Osteocyte (in vitro differentiated cells): ENCODE results near the gene CNNM1. TPM values are rescaled to one million over a fixed set of nuclear protein-coding genes. Genes with fewer than 3 reads are reported as not detected.

Experiments used
- DNase-seq: peaks from one replicate; pipeline ENCODE4 v3.0.0; 2021; ENCODE audit warnings: mixed read lengths; ENCODE audit not compliant: unreplicated experiment; ENCODE audit errors: extremely low spot score
- H3K27ac Mint-ChIP-seq: one replicate; pipeline ENCODE4 v1.8.0; 2021; ENCODE audit warnings: mild to moderate bottlenecking, mixed read lengths; ENCODE audit not compliant: unreplicated experiment
- H3K27me3 Mint-ChIP-seq: one replicate; pipeline ENCODE4 v1.8.0; 2021; ENCODE audit warnings: mixed read lengths; ENCODE audit not compliant: unreplicated experiment
- H3K36me3 Mint-ChIP-seq: one replicate; pipeline ENCODE4 v1.8.0; 2021; ENCODE audit warnings: mixed read lengths; ENCODE audit not compliant: unreplicated experiment
- H3K4me1 Mint-ChIP-seq: one replicate; pipeline ENCODE4 v1.8.0; 2021; ENCODE audit warnings: mixed read lengths; ENCODE audit not compliant: unreplicated experiment
- H3K4me3 Mint-ChIP-seq: one replicate; pipeline ENCODE4 v1.8.0; 2021; ENCODE audit warnings: mild to moderate bottlenecking, moderate library complexity, mixed read lengths; ENCODE audit not compliant: unreplicated experiment
- H3K9me3 Mint-ChIP-seq: one replicate; pipeline ENCODE4 v1.8.0; 2021; ENCODE audit warnings: mixed read lengths; ENCODE audit not compliant: unreplicated experiment
- total RNA-seq: library from RNA; stranded (reverse); gene quantifications from 2 replicates; pipeline ENCODE4 v1.2.1, GENCODE V29; 2021
- TF ChIP-seq, protein P1 (sequence below): fragments of 200-600 bp; sonication (generic); IDR thresholded peaks from 2 replicates; pipeline ENCODE4 v1.5.0; 2021; ENCODE audit warnings: antibody characterized with exemption, mild to moderate bottlenecking, moderate library complexity

Gene CNNM1
- total RNA-seq, 1 donor from 2014 or later, result 0.24 TPM

DNA sequence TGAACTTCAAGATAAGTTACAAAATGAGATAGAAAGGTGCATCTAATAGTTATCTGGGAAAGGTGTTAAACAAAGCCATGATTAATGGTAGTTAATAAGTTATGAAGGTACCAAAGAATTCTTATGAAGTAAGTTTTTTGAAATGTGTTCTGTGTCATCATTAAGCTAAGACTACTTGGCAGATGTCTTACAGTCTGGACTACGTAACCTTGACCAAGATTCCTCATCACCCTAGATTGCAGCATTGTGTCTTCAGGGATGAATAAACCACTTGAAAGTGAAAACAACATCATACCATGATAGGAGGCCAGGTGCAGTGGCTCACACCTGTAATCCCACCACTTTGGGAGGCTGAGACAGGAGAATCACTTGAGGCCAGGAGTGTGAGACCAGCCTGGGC is 53.0 kb downstream of the CNNM1 start:
- Mint-ChIP-seq H3K27me3 (peaks cover 16% of the 10 kb centered on the region), H3K27ac (no peak overlapping the region), H3K4me1 (peaks cover 3% of the 10 kb centered on the region), H3K9me3 (no peaks in the 10 kb centered on the region), H3K4me3 (no peak overlapping the region), H3K36me3 (no peaks in the 10 kb centered on the region)
- TF ChIP-seq, protein P1, sequence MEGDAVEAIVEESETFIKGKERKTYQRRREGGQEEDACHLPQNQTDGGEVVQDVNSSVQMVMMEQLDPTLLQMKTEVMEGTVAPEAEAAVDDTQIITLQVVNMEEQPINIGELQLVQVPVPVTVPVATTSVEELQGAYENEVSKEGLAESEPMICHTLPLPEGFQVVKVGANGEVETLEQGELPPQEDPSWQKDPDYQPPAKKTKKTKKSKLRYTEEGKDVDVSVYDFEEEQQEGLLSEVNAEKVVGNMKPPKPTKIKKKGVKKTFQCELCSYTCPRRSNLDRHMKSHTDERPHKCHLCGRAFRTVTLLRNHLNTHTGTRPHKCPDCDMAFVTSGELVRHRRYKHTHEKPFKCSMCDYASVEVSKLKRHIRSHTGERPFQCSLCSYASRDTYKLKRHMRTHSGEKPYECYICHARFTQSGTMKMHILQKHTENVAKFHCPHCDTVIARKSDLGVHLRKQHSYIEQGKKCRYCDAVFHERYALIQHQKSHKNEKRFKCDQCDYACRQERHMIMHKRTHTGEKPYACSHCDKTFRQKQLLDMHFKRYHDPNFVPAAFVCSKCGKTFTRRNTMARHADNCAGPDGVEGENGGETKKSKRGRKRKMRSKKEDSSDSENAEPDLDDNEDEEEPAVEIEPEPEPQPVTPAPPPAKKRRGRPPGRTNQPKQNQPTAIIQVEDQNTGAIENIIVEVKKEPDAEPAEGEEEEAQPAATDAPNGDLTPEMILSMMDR, result no peak
- no peak for DNase-seq

DNA sequence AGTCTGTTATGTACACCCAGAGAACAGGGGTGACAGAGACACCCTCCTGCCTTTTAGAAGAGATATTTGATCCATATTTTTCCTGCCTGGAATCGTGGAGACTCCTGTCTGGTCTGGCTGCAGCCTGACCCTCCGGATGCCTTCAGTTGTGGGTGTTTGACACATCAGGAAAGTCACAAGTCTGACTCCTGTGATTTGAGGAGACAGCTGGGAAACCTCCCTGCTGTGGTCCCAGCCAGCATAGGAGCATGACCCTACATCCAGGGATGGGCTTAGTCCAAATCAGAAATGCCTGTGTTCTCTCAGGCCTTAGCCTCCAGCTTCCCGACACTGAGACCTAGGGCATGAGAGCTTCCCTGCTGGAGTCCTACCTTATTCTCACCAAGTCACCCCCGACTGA is 57.9 kb downstream of the CNNM1 start:
- Mint-ChIP-seq H3K27ac (no peak overlapping the region), H3K9me3 (no peaks in the 10 kb centered on the region), H3K27me3 (peaks cover 14% of the 10 kb centered on the region), H3K4me1 (peaks cover 7% of the 10 kb centered on the region), H3K4me3 (no peak overlapping the region), H3K36me3 (no peaks in the 10 kb centered on the region)
- no peak for DNase-seq
- TF ChIP-seq, protein P1, result no peak

DNA sequence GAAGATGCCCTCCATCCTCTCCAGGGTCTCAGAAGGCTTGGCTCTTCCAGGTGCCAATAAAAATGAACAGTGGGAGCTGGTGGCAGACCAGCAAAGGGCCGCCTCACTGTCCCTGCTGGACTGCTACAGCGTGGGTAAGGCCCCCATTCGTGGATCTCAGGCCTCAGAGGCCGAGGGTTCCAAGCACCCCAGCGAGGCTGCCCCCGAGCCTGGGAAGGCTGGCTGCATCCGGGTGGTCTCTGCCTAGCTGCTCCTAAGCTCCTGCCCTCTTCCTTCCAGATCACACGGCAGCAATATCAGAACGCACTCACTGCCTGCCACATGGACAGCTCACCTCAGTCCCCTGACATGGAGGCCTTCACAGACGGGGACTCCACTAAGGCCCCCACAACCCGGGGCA is 58.4 kb downstream of the CNNM1 start:
- no peak for DNase-seq
- no peaks in the 10 kb centered on the region for H3K36me3 Mint-ChIP-seq
- no peak overlapping the region for H3K27ac Mint-ChIP-seq

DNA sequence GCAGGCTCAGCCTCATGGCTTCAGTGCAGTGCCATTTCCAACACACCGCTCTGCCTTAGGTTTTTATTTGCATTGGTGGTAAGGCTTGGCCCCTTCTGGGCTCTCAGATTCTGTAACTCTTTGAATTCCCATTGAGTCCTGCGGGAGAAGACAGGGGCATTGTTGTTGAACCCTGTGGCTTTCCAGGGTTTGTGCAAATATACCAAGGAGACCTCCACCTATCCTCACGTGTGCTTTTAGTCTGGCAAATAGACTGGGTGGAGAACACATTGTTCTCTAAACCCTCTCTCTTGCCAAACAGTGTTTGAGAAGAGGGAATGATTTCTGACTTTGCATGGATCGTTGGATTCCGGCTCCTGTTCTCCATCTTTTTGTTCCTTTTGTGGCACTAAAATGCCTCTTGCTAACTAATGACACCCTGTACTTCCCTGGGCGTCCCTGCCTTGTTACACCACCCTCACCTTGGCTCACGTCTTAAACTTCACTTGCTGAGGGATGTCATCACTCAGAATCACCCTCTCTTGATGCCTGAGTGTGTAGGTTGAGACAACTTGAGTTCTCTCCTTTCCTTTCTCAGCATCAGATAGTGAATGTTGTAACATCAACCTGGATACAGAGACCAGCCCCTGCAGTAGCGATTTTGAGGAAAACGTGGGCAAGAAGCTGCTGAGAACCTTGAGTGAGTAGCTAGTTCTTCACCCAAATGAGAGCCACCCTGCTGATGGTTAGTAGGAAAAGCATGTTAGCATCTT is 60.7 kb downstream of the CNNM1 start:
- H3K36me3 Mint-ChIP-seq, result no peaks in the 10 kb centered on the region
- H3K4me3 Mint-ChIP-seq, result no peak overlapping the region
- peaks cover 14% of the 10 kb centered on the region for H3K27me3 Mint-ChIP-seq
- H3K27ac Mint-ChIP-seq, result no peak overlapping the region
- DNase-seq, result no peak
- H3K4me1 Mint-ChIP-seq, result peaks cover 14% of the 10 kb centered on the region
- TF ChIP-seq, protein P1, result no peak
- H3K9me3 Mint-ChIP-seq, result no peaks in the 10 kb centered on the region

More for the DNA sequence above, 58.4 kb downstream of the CNNM1 start:
- Mint-ChIP-seq H3K4me1 (peaks cover 12% of the 10 kb centered on the region), H3K27me3 (peaks cover 14% of the 10 kb centered on the region), H3K4me3 (no peak overlapping the region), H3K9me3 (no peaks in the 10 kb centered on the region)
- TF ChIP-seq, protein P1, result no peak

DNA sequence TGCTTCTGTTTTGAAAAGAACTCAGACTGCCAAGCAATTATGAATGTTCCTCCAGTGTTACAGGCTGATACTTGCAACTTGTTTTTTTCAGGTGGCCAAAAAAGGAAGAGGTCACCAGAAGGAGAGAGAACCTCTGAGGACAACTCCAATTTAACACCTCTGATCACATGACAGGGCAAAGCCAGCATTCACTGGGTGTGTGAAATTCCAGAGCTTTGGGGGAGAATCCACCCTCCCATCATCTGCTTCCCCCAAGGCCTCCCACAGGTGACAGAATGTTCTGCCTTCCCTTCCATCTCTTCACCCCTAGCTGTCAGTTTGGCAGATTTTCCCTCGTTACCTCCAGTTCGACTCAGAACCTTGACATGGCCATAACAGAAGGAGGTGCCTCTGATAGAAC is 62.2 kb downstream of the CNNM1 start:
- H3K9me3 Mint-ChIP-seq, result no peaks in the 10 kb centered on the region
- peaks cover 6% of the 10 kb centered on the region for H3K36me3 Mint-ChIP-seq
- DNase-seq, result no peak
- no peak overlapping the region for H3K4me3 Mint-ChIP-seq
- TF ChIP-seq, protein P1, result no peak
- no peak overlapping the region for H3K27ac Mint-ChIP-seq
- peaks cover 25% of the 10 kb centered on the region for H3K4me1 Mint-ChIP-seq
- H3K27me3 Mint-ChIP-seq, result peaks cover 3% of the 10 kb centered on the region
